Right lobe of liver (tissue), 4 donors: ENCODE results near the gene FKBP1B.

Experiments used
- CTCF ChIP-seq, 4 donors: fragments of 200-600 bp in 3 of 4; fragments of 450-650 bp in 1 of 4; IDR thresholded peaks; one replicate each; pipeline versions ENCODE4 v1.5.1 to v1.8.0; 2016 to 2022; ENCODE audit warnings: antibody characterized with exemption in 4 of 4, mild to moderate bottlenecking in 2 of 4
- POLR2A ChIP-seq: fragments of 450-650 bp; IDR thresholded peaks from one replicate; pipeline ENCODE4 v1.6.1; 2017; ENCODE audit warnings: antibody characterized with exemption, mild to moderate bottlenecking
- donor health status: DM: no; HTN: no; CAD: no.
- donor health status: DM: no; HTN: no; CAD: no.
- donor health status: DM: no; HTN: yes; CAD: no.

- TF ChIP-seq CTCF (IDR thresholded peaks at IDR 0.05) (peak; percentile 18 to 30 (median 26)), POLR2A (no peak)
Observed at GRCh38 chr2:24021122-24021998, 28.2 kb upstream of the FKBP1B start.
